ENCODE data around the gene RANGAP1. TPM values are rescaled to one million over a fixed set of nuclear protein-coding genes. Genes with fewer than 3 reads are reported as not detected.

RANGAP1 gene
- total and polyA plus RNA-seq, 2 of the 13 experiments (the other 11 are each of a cell fraction or from before 2014, with no cell fraction given), result 51.8 to 83.9 TPM

DNA sequence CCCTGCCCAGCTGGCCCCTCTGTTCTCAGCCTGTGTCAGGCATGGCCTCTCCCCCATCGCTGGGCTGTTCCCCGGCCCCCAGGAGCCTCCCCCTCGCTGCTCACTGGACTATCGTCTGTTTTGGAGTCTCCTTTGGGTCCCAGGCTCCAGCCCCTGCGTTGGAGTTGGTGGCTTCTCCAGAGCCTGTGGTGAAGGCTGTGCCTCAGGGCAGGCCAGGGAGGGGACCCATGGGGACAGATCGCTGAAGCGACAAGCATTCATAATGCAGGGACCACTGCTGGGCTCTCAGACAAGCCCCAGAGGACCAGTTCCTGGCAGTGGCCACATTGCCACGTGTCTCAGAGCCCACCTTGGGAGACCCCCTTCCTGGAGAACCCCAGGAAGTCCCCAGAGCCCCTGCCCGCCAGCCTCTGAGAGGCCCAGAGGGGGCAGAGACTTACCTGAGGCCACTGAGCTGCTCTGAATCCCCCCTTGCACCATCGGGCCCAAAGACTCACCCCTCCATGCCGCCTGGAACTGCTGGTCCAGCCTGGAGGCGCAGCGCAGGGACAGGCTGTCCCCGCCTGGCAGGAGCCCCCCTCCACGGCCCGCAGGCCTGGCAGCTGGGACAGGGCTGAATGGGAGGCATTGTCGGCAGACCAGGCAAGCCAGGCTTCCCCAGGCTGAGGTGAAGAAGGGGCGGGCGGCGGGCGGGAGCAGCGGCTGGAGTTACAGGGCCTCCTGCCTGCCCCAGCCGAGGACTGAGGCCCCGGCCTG, 45.4 kb downstream of the RANGAP1 start, which contains the start of gene CHADL (continued):
- TF ChIP-seq MTA1 (CRISPR knock-in tag; IDR thresholded peaks at IDR 0.05; ENCODE audit: borderline replicate concordance), result peak; percentile 64; the same call in 1 of the 2 replicates
- peak in 1 of 2 experiments; percentile 80; a peak in 2 of 4 replicates for TF ChIP-seq HMGXB4 (CRISPR knock-in tag; IDR thresholded peaks at IDR 0.05; ENCODE audit: borderline replicate concordance in 1 of 2, low read depth in 1 of 2)
- peak; percentile 65; the same call in 1 of the 2 replicates for TF ChIP-seq HIVEP1 (CRISPR knock-in tag; IDR thresholded peaks at IDR 0.05)
- peak; percentile 85 for TF ChIP-seq ZNF687 (CRISPR knock-in tag; IDR thresholded peaks at IDR 0.05)
- peak; percentile 30; the same call in 1 of the 2 replicates for TF ChIP-seq ERF (CRISPR knock-in tag; IDR thresholded peaks at IDR 0.05)
- peak; percentile 46; the same call in 1 of the 2 replicates for TF ChIP-seq ARID4A (CRISPR knock-in tag; IDR thresholded peaks at IDR 0.05; ENCODE audit: borderline replicate concordance)
- TF ChIP-seq SETDB1 (CRISPR knock-in tag; IDR thresholded peaks at IDR 0.05; ENCODE audit: borderline replicate concordance), result no peak
- 0 out of 3 replicates have a peak, but pooled peaks have one; percentile 9 for TF ChIP-seq MXI1 (IDR thresholded peaks at IDR 0.05; ENCODE audit: borderline replicate concordance, low read depth, low read length)
- TF ChIP-seq ZNF337 (CRISPR knock-in tag; IDR thresholded peaks at IDR 0.05; ENCODE audit: borderline replicate concordance, low read depth), result no peak
- peak; percentile 17; the same call in 1 of the 2 replicates for TF ChIP-seq RXRB (CRISPR knock-in tag; IDR thresholded peaks at IDR 0.05; ENCODE audit: borderline replicate concordance)
- 0 out of 2 replicates have a peak, but pooled peaks have one; percentile 31 for TF ChIP-seq FOXO1 (CRISPR knock-in tag; IDR thresholded peaks at IDR 0.05)
- TF ChIP-seq CBFB (CRISPR knock-in tag; IDR thresholded peaks at IDR 0.05), result 0 out of 2 replicates have a peak, but pooled peaks have one; percentile 34
- TF ChIP-seq PHF21A (CRISPR knock-in tag; IDR thresholded peaks at IDR 0.05), result peak; percentile 24; the same call in 1 of the 2 replicates
- TF ChIP-seq, protein P1, sequence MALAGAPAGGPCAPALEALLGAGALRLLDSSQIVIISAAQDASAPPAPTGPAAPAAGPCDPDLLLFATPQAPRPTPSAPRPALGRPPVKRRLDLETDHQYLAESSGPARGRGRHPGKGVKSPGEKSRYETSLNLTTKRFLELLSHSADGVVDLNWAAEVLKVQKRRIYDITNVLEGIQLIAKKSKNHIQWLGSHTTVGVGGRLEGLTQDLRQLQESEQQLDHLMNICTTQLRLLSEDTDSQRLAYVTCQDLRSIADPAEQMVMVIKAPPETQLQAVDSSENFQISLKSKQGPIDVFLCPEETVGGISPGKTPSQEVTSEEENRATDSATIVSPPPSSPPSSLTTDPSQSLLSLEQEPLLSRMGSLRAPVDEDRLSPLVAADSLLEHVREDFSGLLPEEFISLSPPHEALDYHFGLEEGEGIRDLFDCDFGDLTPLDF (CRISPR knock-in tag; IDR thresholded peaks at IDR 0.05), result no peak
- TF ChIP-seq ZNF772 (CRISPR knock-in tag; IDR thresholded peaks at IDR 0.05), result 0 out of 2 replicates have a peak, but pooled peaks have one; percentile 52
- TF ChIP-seq ZNF790 (CRISPR knock-in tag; IDR thresholded peaks at IDR 0.05; ENCODE audit: borderline replicate concordance), result no peak
